IMR-90 (cell line): Measurements from ENCODE around the gene RPA3.

Source experiments
- CEBPB ChIP-seq: IDR thresholded peaks from 2 replicates; pipeline ENCODE4 v1.6.1; 2012; ENCODE audit warnings: low read depth, low read length, improper control_type of control experiment
- CHD1 ChIP-seq: IDR thresholded peaks from 2 replicates; pipeline ENCODE4 v1.6.1; 2012; ENCODE audit warnings: low read depth, low read length, improper control_type of control experiment
- CTCF ChIP-seq: conservative IDR thresholded peaks from 2 replicates; pipeline ENCODE4 v1.5.1; 2012; ENCODE audit warnings: mild to moderate bottlenecking, low read depth, low read length, improper control_type of control experiment
- ELK1 ChIP-seq: fragments of 150-350 bp; IDR thresholded peaks from 2 replicates; pipeline ENCODE4 v1.6.1; 2016; ENCODE audit warnings: low read depth, mild to moderate bottlenecking, low read length, moderate library complexity, borderline replicate concordance
- FOS ChIP-seq: fragments of 150-350 bp; IDR thresholded peaks from 2 replicates; pipeline ENCODE4 v1.6.1; 2016; ENCODE audit warnings: low read depth, low read length
- MAFK ChIP-seq: IDR thresholded peaks from 2 replicates; pipeline ENCODE4 v1.6.1; 2012; ENCODE audit warnings: low read depth, low read length, improper control_type of control experiment
- MAZ ChIP-seq: IDR thresholded peaks from 2 replicates; pipeline ENCODE4 v1.6.1; 2012; ENCODE audit warnings: low read depth, mild to moderate bottlenecking, low read length, improper control_type of control experiment, moderate library complexity, borderline replicate concordance
- NFE2L2 ChIP-seq: fragments of 150-350 bp; IDR thresholded peaks from 2 replicates; pipeline ENCODE4 v1.6.1; 2016; ENCODE audit warnings: low read depth, mild to moderate bottlenecking, low read length
- POLR2A ChIP-seq: IDR thresholded peaks from 2 replicates; pipeline ENCODE4 v1.6.1; 2012; ENCODE audit warnings: mild to moderate bottlenecking, low read depth, low read length
- RAD21 ChIP-seq: IDR thresholded peaks from 2 replicates; pipeline ENCODE4 v1.6.1; 2012; ENCODE audit warnings: low read length, improper control_type of control experiment

- TF ChIP-seq CTCF (no peak), POLR2A (no peak), FOS (no peak), RAD21 (no peak), CEBPB (no peak), ELK1 (no peak), MAFK (peak; percentile 44), NFE2L2 (no peak), MAZ (no peak), CHD1 (no peak)
Observed at GRCh38 chr7:7739204-7740036, 21.0 kb upstream of the RPA3 start.
